PC-9 (cell line): ENCODE measurements around the gene GAP43. TPM values are rescaled to one million over a fixed set of nuclear protein-coding genes. Genes with fewer than 3 reads are reported as not detected.

ENCODE experiments used
- BruUV-seq: library from RNA; stranded (reverse); fragments of 400-500 nt; replicated peaks from 2 replicates; lab custom pipeline; 2021; lab: Mats Ljungman, UMichigan
- CTCF ChIA-PET: fragments of 300-600 bp; sonication (Branson Sonifier 250); formaldehyde crosslinking; loops from one replicate; lab custom pipeline; 2022; ENCODE audit warnings: antibody characterized with exemption; lab: Charles Lee
- POLR2A ChIA-PET: fragments of 300-600 bp; sonication (Branson Sonifier 250); formaldehyde crosslinking; loops from one replicate; lab custom pipeline; 2022; ENCODE audit warnings: antibody characterized with exemption; ENCODE audit not compliant: unreplicated experiment; lab: Charles Lee
- DNase-seq, 2 experiments: peaks; one replicate each; pipeline versions ENCODE4 v3.0.0 to v3.0.0-alpha.2; 2015 to 2022; ENCODE audit warnings: mixed read lengths in 1 of 2
- H2AFZ ChIP-seq: fragments of 200-600 bp; sonication (generic); 2 replicates; pipeline ENCODE4 v1.8.1; 2017; ENCODE audit warnings: antibody characterized with exemption
- H3F3A ChIP-seq: fragments of 200-600 bp; sonication (generic); 2 replicates; pipeline ENCODE4 v1.8.1; 2017; ENCODE audit warnings: antibody characterized with exemption, mild to moderate bottlenecking, low read depth; ENCODE audit not compliant: insufficient read depth
- H3K27ac ChIP-seq: fragments of 200-600 bp; sonication (generic); 2 replicates; pipeline ENCODE4 v1.6.1; 2016; ENCODE audit warnings: mixed run types
- H3K27me3 ChIP-seq: fragments of 200-600 bp; sonication (generic); 2 replicates; pipeline ENCODE4 v1.6.1; 2016; ENCODE audit warnings: low read depth, mixed run types; ENCODE audit not compliant: insufficient read depth
- H3K36me3 ChIP-seq: fragments of 200-600 bp; sonication (generic); 2 replicates; pipeline ENCODE4 v1.6.1; 2016; ENCODE audit warnings: low read depth, mixed run types
- H3K4me1 ChIP-seq: fragments of 200-600 bp; sonication (generic); replicated peaks from 2 replicates; pipeline ENCODE4 v1.6.1; 2016; ENCODE audit warnings: mixed run types; ENCODE audit not compliant: insufficient read depth
- H3K4me2 ChIP-seq: fragments of 200-600 bp; sonication (generic); 2 replicates; pipeline ENCODE4 v1.6.1; 2017; ENCODE audit warnings: mixed run types
- H3K4me3 ChIP-seq: fragments of 200-600 bp; sonication (generic); 2 replicates; pipeline ENCODE4 v1.6.1; 2016; ENCODE audit warnings: mixed run types
- H3K79me2 ChIP-seq: fragments of 200-600 bp; sonication (generic); 2 replicates; pipeline ENCODE4 v1.6.1; 2017; ENCODE audit warnings: low read depth, mixed run types
- H3K9me2 ChIP-seq: fragments of 200-600 bp; sonication (generic); 2 replicates; pipeline ENCODE4 v1.8.1; 2017; ENCODE audit warnings: mild to moderate bottlenecking; ENCODE audit not compliant: insufficient read depth
- H3K9me3 ChIP-seq: fragments of 200-600 bp; sonication (generic); 2 replicates; pipeline ENCODE4 v1.8.1; 2016; ENCODE audit warnings: low read depth; ENCODE audit not compliant: insufficient read depth
- H4K20me1 ChIP-seq: fragments of 200-600 bp; sonication (generic); 2 replicates; pipeline ENCODE4 v1.8.1; 2017; ENCODE audit not compliant: insufficient read depth
- CTCF ChIP-seq: fragments of 200-600 bp; sonication (generic); conservative IDR thresholded peaks from 2 replicates; pipeline ENCODE4 v1.6.1; 2017; ENCODE audit warnings: mixed run types, antibody characterized with exemption, mild to moderate bottlenecking, moderate library complexity
- EZH2 ChIP-seq: fragments of 200-600 bp; sonication (generic); IDR thresholded peaks from 2 replicates; pipeline ENCODE4 v1.8.0; 2017; ENCODE audit warnings: antibody characterized with exemption, low read depth
- intact Hi-C: fragments of 100-400 bp; cut with micrococcal nuclease; formaldehyde crosslinking; loops from one replicate; pipeline ENCODE4 v1.10.0; 2022; ENCODE audit not compliant: unreplicated experiment
- total RNA-seq: library from RNA; stranded (reverse); gene quantifications from 2 replicates; pipeline ENCODE4 v1.2.3, GENCODE V29; 2021

GAP43 gene
- total RNA-seq, 1 experiment from 2014 or later, result not detected

GRCh38 chr3:115671761-115672455, 48.6 kb downstream of the GAP43 start:
- no peaks in the 10 kb centered on the region for H3K9me3 ChIP-seq
- no peaks in the 10 kb centered on the region for H3K27me3 ChIP-seq
- H3K4me2 ChIP-seq, result peak overlapping the region; percentile 11; the same call in 1 of the 2 replicates
- no peaks in the 10 kb centered on the region for H3F3A ChIP-seq
- no peaks in the 10 kb centered on the region for H3K36me3 ChIP-seq
- H3K27ac ChIP-seq, result no peak overlapping the region
- ChIA-PET CTCF (no interaction called here), POLR2A (no interaction called here)
- H3K4me1 ChIP-seq, result peaks cover 6% of the 10 kb centered on the region; the same call in 1 of the 2 replicates
- intact Hi-C loops, result no loop called here
- no peaks in the 10 kb centered on the region for H3K79me2 ChIP-seq
- peak overlapping the region; percentile 16; the same call in 1 of the 2 replicates for H2AFZ ChIP-seq
- TF ChIP-seq CTCF (no peak), EZH2 (no peak)
- no peak overlapping the region for H3K4me3 ChIP-seq
- DNase-seq, result no peak
- H3K9me2 ChIP-seq, result no peaks in the 10 kb centered on the region
- BruUV-seq, result no TSS peak
- H4K20me1 ChIP-seq, result no peaks in the 10 kb centered on the region

- CTCF ChIA-PET, result no interaction called here
- no peaks in the 10 kb centered on the region for H3K9me3 ChIP-seq
- POLR2A ChIA-PET, result no interaction called here
- H3K36me3 ChIP-seq, result no peaks in the 10 kb centered on the region
- BruUV-seq, result no TSS peak
- TF ChIP-seq EZH2, result no peak
- no peak for TF ChIP-seq CTCF
- H3K4me3 ChIP-seq, result no peak overlapping the region
- H3K9me2 ChIP-seq, result no peaks in the 10 kb centered on the region
- no peak overlapping the region for H2AFZ ChIP-seq
- H3K79me2 ChIP-seq, result no peaks in the 10 kb centered on the region
- DNase-seq, result no peak
- intact Hi-C loops, result no loop called here
- no peak overlapping the region for H3K4me2 ChIP-seq
- H3K27ac ChIP-seq, result no peak overlapping the region
- H3K4me1 ChIP-seq, result peaks cover 6% of the 10 kb centered on the region; the same call in 1 of the 2 replicates
- no peaks in the 10 kb centered on the region for H3K27me3 ChIP-seq
- no peaks in the 10 kb centered on the region; the same call in 1 of the 2 replicates for H4K20me1 ChIP-seq
- no peaks in the 10 kb centered on the region for H3F3A ChIP-seq
Measured at GRCh38 chr3:115673881-115674280, 50.6 kb downstream of the GAP43 start.

GRCh38 chr3:115676336-115676735, 53.0 kb downstream of the GAP43 start:
- Histone ChIP-seq H3F3A (no peaks in the 10 kb centered on the region), H3K27ac (no peak overlapping the region), H3K79me2 (no peaks in the 10 kb centered on the region), H4K20me1 (no peaks in the 10 kb centered on the region; the same call in 1 of the 2 replicates), H3K27me3 (no peaks in the 10 kb centered on the region), H3K4me3 (no peak overlapping the region), H3K4me2 (no peak overlapping the region), H3K4me1 (peaks cover 6% of the 10 kb centered on the region; the same call in 1 of the 2 replicates), H2AFZ (no peak overlapping the region), H3K9me2 (no peaks in the 10 kb centered on the region), H3K36me3 (no peaks in the 10 kb centered on the region), H3K9me3 (no peaks in the 10 kb centered on the region)
- no peak for TF ChIP-seq CTCF
- no peak for TF ChIP-seq EZH2
- BruUV-seq, result no TSS peak
- CTCF ChIA-PET, result no interaction called here
- DNase-seq, result no peak
- intact Hi-C loops, result no loop called here
- POLR2A ChIA-PET, result interaction anchor here (0.6 kb wide), 1 partner anchor 156 kb away, joined by 3 read pairs; no protein-coding TSS in a partner anchor
